Panc1 (cell line): ENCODE results near the gene TAT.

ENCODE experiments used
- POLR2AphosphoS5 ChIP-seq: IDR thresholded peaks from 2 replicates; pipeline ENCODE4 v1.6.1; 2012; ENCODE audit warnings: mild to moderate bottlenecking, low read depth, low read length, moderate library complexity
- SIN3A ChIP-seq: IDR thresholded peaks from 2 replicates; pipeline ENCODE4 v1.6.1; 2012; ENCODE audit warnings: low read depth, mild to moderate bottlenecking, low read length, moderate library complexity, borderline replicate concordance; ENCODE audit not compliant: insufficient read depth
- TCF7L2 ChIP-seq: IDR thresholded peaks from 2 replicates; pipeline ENCODE4 v1.6.1; 2011; ENCODE audit warnings: mild to moderate bottlenecking, low read depth, low read length, inconsistent platforms
- TF ChIP-seq, protein P1 (sequence below): fragments of 450-650 bp; IDR thresholded peaks from 2 replicates; pipeline ENCODE4 v1.5.1; 2017; ENCODE audit warnings: mild to moderate bottlenecking
- TF ChIP-seq, protein P2 (sequence below), 2 experiments: IDR thresholded peaks; 2 replicates each; pipeline ENCODE4 v1.6.1; 2011 to 2012; ENCODE audit warnings: low read depth in 2 of 2, control low read depth in 1 of 2, low read length in 1 of 2, mild to moderate bottlenecking in 1 of 2, moderate library complexity in 1 of 2; ENCODE audit not compliant: insufficient read depth in 1 of 2

DNA sequence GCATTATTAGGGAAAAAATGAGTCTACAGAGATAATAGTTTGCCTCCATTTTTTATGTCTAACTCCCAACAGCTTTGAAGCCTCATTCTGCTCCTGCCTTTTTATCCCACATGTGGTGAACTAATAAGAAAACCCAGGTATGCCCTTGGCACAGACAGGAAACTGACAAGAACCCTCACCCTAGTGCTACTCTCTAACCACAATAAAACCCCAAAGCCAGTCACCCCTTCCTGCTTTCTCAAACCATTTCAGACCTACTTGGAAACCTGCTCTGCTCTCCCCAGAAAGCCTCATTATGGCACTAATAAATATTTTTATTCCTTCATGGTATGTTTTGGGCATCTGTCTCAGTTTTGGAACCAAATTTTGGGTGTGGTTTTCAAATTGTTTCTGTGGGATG lies 45.2 kb upstream of the TAT start:
- TF ChIP-seq, protein P1, sequence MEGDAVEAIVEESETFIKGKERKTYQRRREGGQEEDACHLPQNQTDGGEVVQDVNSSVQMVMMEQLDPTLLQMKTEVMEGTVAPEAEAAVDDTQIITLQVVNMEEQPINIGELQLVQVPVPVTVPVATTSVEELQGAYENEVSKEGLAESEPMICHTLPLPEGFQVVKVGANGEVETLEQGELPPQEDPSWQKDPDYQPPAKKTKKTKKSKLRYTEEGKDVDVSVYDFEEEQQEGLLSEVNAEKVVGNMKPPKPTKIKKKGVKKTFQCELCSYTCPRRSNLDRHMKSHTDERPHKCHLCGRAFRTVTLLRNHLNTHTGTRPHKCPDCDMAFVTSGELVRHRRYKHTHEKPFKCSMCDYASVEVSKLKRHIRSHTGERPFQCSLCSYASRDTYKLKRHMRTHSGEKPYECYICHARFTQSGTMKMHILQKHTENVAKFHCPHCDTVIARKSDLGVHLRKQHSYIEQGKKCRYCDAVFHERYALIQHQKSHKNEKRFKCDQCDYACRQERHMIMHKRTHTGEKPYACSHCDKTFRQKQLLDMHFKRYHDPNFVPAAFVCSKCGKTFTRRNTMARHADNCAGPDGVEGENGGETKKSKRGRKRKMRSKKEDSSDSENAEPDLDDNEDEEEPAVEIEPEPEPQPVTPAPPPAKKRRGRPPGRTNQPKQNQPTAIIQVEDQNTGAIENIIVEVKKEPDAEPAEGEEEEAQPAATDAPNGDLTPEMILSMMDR: no peak
- TF ChIP-seq POLR2AphosphoS5: no peak
- TF ChIP-seq, protein P2, sequence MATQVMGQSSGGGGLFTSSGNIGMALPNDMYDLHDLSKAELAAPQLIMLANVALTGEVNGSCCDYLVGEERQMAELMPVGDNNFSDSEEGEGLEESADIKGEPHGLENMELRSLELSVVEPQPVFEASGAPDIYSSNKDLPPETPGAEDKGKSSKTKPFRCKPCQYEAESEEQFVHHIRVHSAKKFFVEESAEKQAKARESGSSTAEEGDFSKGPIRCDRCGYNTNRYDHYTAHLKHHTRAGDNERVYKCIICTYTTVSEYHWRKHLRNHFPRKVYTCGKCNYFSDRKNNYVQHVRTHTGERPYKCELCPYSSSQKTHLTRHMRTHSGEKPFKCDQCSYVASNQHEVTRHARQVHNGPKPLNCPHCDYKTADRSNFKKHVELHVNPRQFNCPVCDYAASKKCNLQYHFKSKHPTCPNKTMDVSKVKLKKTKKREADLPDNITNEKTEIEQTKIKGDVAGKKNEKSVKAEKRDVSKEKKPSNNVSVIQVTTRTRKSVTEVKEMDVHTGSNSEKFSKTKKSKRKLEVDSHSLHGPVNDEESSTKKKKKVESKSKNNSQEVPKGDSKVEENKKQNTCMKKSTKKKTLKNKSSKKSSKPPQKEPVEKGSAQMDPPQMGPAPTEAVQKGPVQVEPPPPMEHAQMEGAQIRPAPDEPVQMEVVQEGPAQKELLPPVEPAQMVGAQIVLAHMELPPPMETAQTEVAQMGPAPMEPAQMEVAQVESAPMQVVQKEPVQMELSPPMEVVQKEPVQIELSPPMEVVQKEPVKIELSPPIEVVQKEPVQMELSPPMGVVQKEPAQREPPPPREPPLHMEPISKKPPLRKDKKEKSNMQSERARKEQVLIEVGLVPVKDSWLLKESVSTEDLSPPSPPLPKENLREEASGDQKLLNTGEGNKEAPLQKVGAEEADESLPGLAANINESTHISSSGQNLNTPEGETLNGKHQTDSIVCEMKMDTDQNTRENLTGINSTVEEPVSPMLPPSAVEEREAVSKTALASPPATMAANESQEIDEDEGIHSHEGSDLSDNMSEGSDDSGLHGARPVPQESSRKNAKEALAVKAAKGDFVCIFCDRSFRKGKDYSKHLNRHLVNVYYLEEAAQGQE (IDR thresholded peaks at IDR 0.05; ENCODE audit: insufficient read depth in 1 of 2, low read depth in 2 of 2, low read length in 1 of 2): no peak
- no peak for TF ChIP-seq SIN3A
- TF ChIP-seq TCF7L2: no peak
